CD14-positive monocyte (primary cell): ENCODE measurements around the gene ANKRD44. TPM values are rescaled to one million over a fixed set of nuclear protein-coding genes. Genes with fewer than 3 reads are reported as not detected.

Experiments
- DNase-seq, 3 donors: peaks; one replicate each; pipeline ENCODE4 v3.0.0-alpha.2; 2011 to 2022
- H2AFZ ChIP-seq: 2 replicates; pipeline ENCODE4 v1.6.0; 2012; ENCODE audit warnings: mild to moderate bottlenecking, low read depth, low read length, inconsistent platforms; ENCODE audit not compliant: insufficient read depth, poor library complexity, severe bottlenecking
- H3K27ac ChIP-seq, 2 donors: 1 replicate in 1 of 2; 2 replicates in 1 of 2; pipeline ENCODE4 v1.5.1; 2012 to 2013; ENCODE audit warnings: low read length in 2 of 2, control low read depth in 1 of 2, inconsistent platforms in 1 of 2, low read depth in 1 of 2, mild to moderate bottlenecking in 1 of 2
- H3K27me3 ChIP-seq, 2 donors: one replicate each; pipeline versions ENCODE4 v1.6.0 to v1.6.1; 2011 to 2013; ENCODE audit warnings: low read length in 2 of 2; ENCODE audit not compliant: control insufficient read depth in 2 of 2, insufficient read depth in 2 of 2
- H3K36me3 ChIP-seq, 2 donors: replicated peaks in 1 of 2; 1 replicate in 1 of 2; 2 replicates in 1 of 2; pipeline versions ENCODE4 v1.5.1 to v1.6.1; 2012 to 2013; ENCODE audit warnings: low read length in 2 of 2, control low read depth in 1 of 2, inconsistent platforms in 1 of 2, mild to moderate bottlenecking in 1 of 2; ENCODE audit not compliant: insufficient read depth in 2 of 2, control insufficient read depth in 1 of 2
- H3K4me1 ChIP-seq, 2 donors: 1 replicate in 1 of 2; 2 replicates in 1 of 2; pipeline versions ENCODE4 v1.5.1 to v1.6.1; 2012 to 2013; ENCODE audit warnings: low read length in 2 of 2, control low read depth in 1 of 2, inconsistent platforms in 1 of 2, mild to moderate bottlenecking in 1 of 2, moderate library complexity in 1 of 2; ENCODE audit not compliant: insufficient read depth in 2 of 2, control insufficient read depth in 1 of 2
- H3K4me2 ChIP-seq: replicated peaks from 2 replicates; pipeline ENCODE3; 2012; ENCODE audit warnings: low read length, moderate library complexity, mild to moderate bottlenecking; ENCODE audit not compliant: poor library complexity, severe bottlenecking; ENCODE audit errors: extremely low read depth
- H3K4me3 ChIP-seq, 3 experiments: fragments of 200-600 bp in 1 of 3; sonication (generic) in 1 of 3; replicated peaks in 1 of 3; 1 replicate in 2 of 3; 2 replicates in 1 of 3; pipeline ENCODE4 v1.5.1; 2011 to 2013; ENCODE audit warnings: low read length in 3 of 3, mild to moderate bottlenecking in 3 of 3, control low read depth in 2 of 3, low read depth in 2 of 3, inconsistent platforms in 1 of 3, moderate library complexity in 1 of 3
- H3K79me2 ChIP-seq: 2 replicates; pipeline ENCODE4 v1.6.0; 2012; ENCODE audit warnings: mild to moderate bottlenecking, control low read depth, inconsistent platforms, low read length, moderate library complexity; ENCODE audit not compliant: insufficient read depth
- H3K9ac ChIP-seq: 2 replicates; pipeline ENCODE4 v1.6.0; 2017; ENCODE audit warnings: low read length, mild to moderate bottlenecking; ENCODE audit not compliant: insufficient read depth, poor library complexity, severe bottlenecking
- H3K9me3 ChIP-seq, 2 donors: replicated peaks in 1 of 2; 1 replicate in 1 of 2; 2 replicates in 1 of 2; pipeline versions ENCODE4 v1.5.1 to v1.6.1; 2012 to 2013; ENCODE audit warnings: low read length in 2 of 2, control low read depth in 1 of 2; ENCODE audit not compliant: control insufficient read depth in 1 of 2, insufficient read depth in 1 of 2
- H4K20me1 ChIP-seq: 2 replicates; pipeline ENCODE4 v1.6.0; 2012; ENCODE audit warnings: mild to moderate bottlenecking, low read length, control low read depth, moderate library complexity; ENCODE audit not compliant: insufficient read depth
- H3K27ac Mint-ChIP-seq, 7 donors: one replicate each; pipeline ENCODE4 v1.8.0; 2020; ENCODE audit warnings: mild to moderate bottlenecking in 7 of 7, mixed read lengths in 7 of 7, moderate library complexity in 6 of 7, inconsistent platforms in 2 of 7
- H3K27me3 Mint-ChIP-seq, 3 donors: one replicate each; pipeline ENCODE4 v1.8.0; 2021 to 2022; ENCODE audit warnings: low read depth in 3 of 3, mild to moderate bottlenecking in 3 of 3, mixed read lengths in 3 of 3, moderate library complexity in 3 of 3, inconsistent platforms in 1 of 3
- H3K36me3 Mint-ChIP-seq, 2 donors: one replicate each; pipeline ENCODE4 v1.8.0; 2020; ENCODE audit warnings: mixed read lengths in 2 of 2, inconsistent platforms in 1 of 2, mild to moderate bottlenecking in 1 of 2
- H3K4me1 Mint-ChIP-seq: one replicate; pipeline ENCODE4 v1.8.0; 2020; ENCODE audit warnings: mild to moderate bottlenecking, mixed read lengths
- H3K4me3 Mint-ChIP-seq, 2 donors: one replicate each; pipeline ENCODE4 v1.8.0; 2020; ENCODE audit warnings: mild to moderate bottlenecking in 2 of 2, mixed read lengths in 2 of 2, moderate library complexity in 1 of 2
- H3K9me3 Mint-ChIP-seq, 7 donors: one replicate each; pipeline ENCODE4 v1.8.0; 2020 to 2022; ENCODE audit warnings: mixed read lengths in 7 of 7, mild to moderate bottlenecking in 6 of 7, moderate library complexity in 6 of 7, inconsistent platforms in 2 of 7
- WGBS: methylation state at CpG from one replicate; pipeline ENCODE4 v1.1.5; 2013; ENCODE audit warnings: missing lambda C conversion rate; ENCODE audit not compliant: insufficient coverage; 5-methylcytosine and 5-hydroxymethylcytosine counted together
- intact Hi-C, 2 donors: fragments of 100-400 bp; cut with micrococcal nuclease; formaldehyde crosslinking; loops; one replicate each; pipeline versions ENCODE4 v1.15.0 to v1.15.1; 2023
- polyA plus RNA-seq, 3 donors: library from polyadenylated mRNA; depleted of rRNA in 1 of 3; unstranded in 2 of 3; stranded (reverse) in 1 of 3; fragments of 300-500 nt in 2 of 3; fragments of >200 nt in 1 of 3; fragmentation: Illumina TruSeq in 2 of 3; gene quantifications; 1 replicate in 2 of 3; 2 replicates in 1 of 3; pipeline ENCODE4 v1.2.3, GENCODE V29; 2012 to 2021
- TF ChIP-seq, protein P1 (sequence below): fragments of 200-600 bp; IDR thresholded peaks from one replicate; pipeline ENCODE4 v1.8.0; 2022; ENCODE audit warnings: antibody characterized with exemption, mild to moderate bottlenecking

The ANKRD44 gene
- polyA plus RNA-seq, 3 donors: 55.7 to 91.9 (median 64.9) TPM

DNA sequence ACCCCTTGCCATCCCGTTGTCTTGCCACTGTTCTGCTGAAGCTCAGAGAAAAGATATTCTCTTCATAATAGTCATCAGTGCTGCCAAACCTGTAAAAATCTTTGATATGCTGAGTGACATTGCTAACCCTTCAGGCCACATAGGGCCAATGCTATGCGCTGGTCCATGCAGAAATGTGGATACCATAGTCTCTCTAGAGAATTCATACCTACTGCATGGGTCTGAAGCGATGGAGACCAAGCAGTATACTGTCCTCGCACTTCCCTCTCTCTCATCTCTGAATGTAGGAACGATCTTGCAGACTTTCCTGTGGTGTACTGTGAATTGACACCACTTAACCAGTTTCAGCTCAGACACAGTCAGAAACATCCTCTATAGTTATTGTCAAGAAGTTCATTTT is 17.9 kb upstream of the ANKRD44 start:
- intact Hi-C loops: no loop called here
- no peak overlapping the region for H2AFZ ChIP-seq
- 100% methylated on average over 2 of the region's 5 CpGs for whole genome bisulfite sequencing

DNA sequence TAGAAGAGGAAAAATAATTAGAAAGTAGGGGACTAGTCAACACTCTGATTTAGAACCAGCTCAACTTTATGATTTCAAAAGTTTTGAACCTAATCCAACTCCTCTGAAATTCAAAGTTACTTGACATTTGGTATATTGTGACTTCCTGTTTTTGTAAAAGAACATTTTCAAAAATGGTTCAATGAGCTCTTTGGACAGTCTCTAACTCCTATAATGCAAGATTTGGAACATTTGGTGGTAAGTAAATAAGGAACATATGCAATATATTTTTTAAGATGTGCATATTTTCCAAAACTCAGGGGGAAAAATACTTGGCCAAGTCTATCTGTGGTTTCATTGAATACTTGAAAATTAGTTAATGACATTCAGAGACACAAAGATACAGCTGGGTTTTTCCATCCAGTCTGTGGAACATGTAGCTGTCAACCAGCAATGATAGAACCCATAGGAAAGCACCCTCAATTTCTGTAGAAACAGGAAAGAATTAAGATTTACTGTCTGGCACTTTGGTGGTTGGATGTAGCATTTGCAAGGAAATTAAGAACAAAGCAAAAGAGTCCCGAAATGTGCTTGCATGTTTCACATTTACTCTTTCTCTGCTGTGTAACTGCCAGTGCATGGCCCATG is 17.0 kb upstream of the ANKRD44 start:
- TF ChIP-seq, protein P1, sequence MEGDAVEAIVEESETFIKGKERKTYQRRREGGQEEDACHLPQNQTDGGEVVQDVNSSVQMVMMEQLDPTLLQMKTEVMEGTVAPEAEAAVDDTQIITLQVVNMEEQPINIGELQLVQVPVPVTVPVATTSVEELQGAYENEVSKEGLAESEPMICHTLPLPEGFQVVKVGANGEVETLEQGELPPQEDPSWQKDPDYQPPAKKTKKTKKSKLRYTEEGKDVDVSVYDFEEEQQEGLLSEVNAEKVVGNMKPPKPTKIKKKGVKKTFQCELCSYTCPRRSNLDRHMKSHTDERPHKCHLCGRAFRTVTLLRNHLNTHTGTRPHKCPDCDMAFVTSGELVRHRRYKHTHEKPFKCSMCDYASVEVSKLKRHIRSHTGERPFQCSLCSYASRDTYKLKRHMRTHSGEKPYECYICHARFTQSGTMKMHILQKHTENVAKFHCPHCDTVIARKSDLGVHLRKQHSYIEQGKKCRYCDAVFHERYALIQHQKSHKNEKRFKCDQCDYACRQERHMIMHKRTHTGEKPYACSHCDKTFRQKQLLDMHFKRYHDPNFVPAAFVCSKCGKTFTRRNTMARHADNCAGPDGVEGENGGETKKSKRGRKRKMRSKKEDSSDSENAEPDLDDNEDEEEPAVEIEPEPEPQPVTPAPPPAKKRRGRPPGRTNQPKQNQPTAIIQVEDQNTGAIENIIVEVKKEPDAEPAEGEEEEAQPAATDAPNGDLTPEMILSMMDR: no peak
- Mint-ChIP-seq H3K4me3 (no peak overlapping the region), H3K27me3 (peaks cover 3 to 6% (median 5%) of the 10 kb centered on the region in 3 donors), H3K4me1 (peaks cover 21% of the 10 kb centered on the region), H3K36me3 (no peaks in the 10 kb centered on the region), H3K27ac (no peak overlapping the region), H3K9me3 (peaks cover 2 to 6% (median 4%) of the 10 kb centered on the region in 7 donors)
- Histone ChIP-seq H4K20me1 (no peaks in the 10 kb centered on the region), H3K36me3 (no peaks in the 10 kb centered on the region), H3K4me1 (peaks cover 0 to 7% of the 10 kb centered on the region in 2 donors), H3K79me2 (no peaks in the 10 kb centered on the region), H3K27me3 (no peaks in the 10 kb centered on the region), H2AFZ (no peak overlapping the region), H3K4me3 (no peak overlapping the region), H3K4me2 (no peak overlapping the region), H3K9ac (no peak overlapping the region), H3K9me3 (peaks cover 0 to 6% of the 10 kb centered on the region in 2 donors), H3K27ac (no peak overlapping the region)
- no CpG with 5 or more reads among the region's 1 CpG for WGBS
- intact Hi-C loops: no loop called here
- DNase-seq: no peak

More for the DNA sequence above, 17.9 kb upstream of the ANKRD44 start:
- DNase-seq: no peak
- Histone ChIP-seq H3K36me3 (no peaks in the 10 kb centered on the region), H3K4me3 (no peak overlapping the region), H3K9ac (no peak overlapping the region), H3K4me2 (no peak overlapping the region), H4K20me1 (no peaks in the 10 kb centered on the region), H3K27ac (no peak overlapping the region), H3K4me1 (peaks cover 0 to 7% of the 10 kb centered on the region in 2 donors), H3K27me3 (no peaks in the 10 kb centered on the region), H3K9me3 (peaks cover 0 to 6% of the 10 kb centered on the region in 2 donors), H3K79me2 (no peaks in the 10 kb centered on the region)
- TF ChIP-seq, protein P1: no peak
- Mint-ChIP-seq H3K9me3 (peaks cover 2 to 6% (median 4%) of the 10 kb centered on the region in 7 donors), H3K27ac (no peak overlapping the region), H3K4me3 (no peak overlapping the region), H3K36me3 (no peaks in the 10 kb centered on the region), H3K4me1 (peaks cover 13% of the 10 kb centered on the region), H3K27me3 (peaks cover 0 to 3% (median 2%) of the 10 kb centered on the region in 3 donors)
